OCI-LY1 (cell line): Measurements from ENCODE around the gene CEMP1.

Experiments used
- H2AFZ ChIP-seq: fragments of 200-600 bp; sonication (generic), shearing (Covaris generic); 2 replicates; pipeline ENCODE4 v1.6.0; 2014; ENCODE audit warnings: antibody characterized with exemption, mild to moderate bottlenecking, low read length
- H3F3A ChIP-seq: fragments of 200-600 bp; sonication (generic), shearing (Covaris generic); 2 replicates; pipeline ENCODE4 v1.6.0; 2014; ENCODE audit warnings: mild to moderate bottlenecking, antibody characterized with exemption, low read length, moderate library complexity; ENCODE audit not compliant: insufficient read depth
- H3K27ac ChIP-seq: fragments of 200-600 bp; sonication (generic); 2 replicates; pipeline ENCODE4 v1.5.1; 2014; ENCODE audit warnings: low read length, mixed run types, mild to moderate bottlenecking, low read depth; ENCODE audit not compliant: poor library complexity, severe bottlenecking
- H3K27me3 ChIP-seq: fragments of 200-600 bp; sonication (generic); 2 replicates; pipeline ENCODE4 v1.6.0; 2014; ENCODE audit warnings: antibody characterized with exemption, mild to moderate bottlenecking, low read length, moderate library complexity; ENCODE audit not compliant: insufficient read depth
- H3K36me3 ChIP-seq: fragments of 200-600 bp; sonication (generic); 2 replicates; pipeline ENCODE4 v1.6.1; 2014; ENCODE audit warnings: mild to moderate bottlenecking, antibody characterized with exemption, low read length, moderate library complexity, mixed read lengths; ENCODE audit not compliant: insufficient read depth
- H3K4me1 ChIP-seq: fragments of 200-600 bp; sonication (generic); 2 replicates; pipeline ENCODE4 v1.5.1; 2014; ENCODE audit warnings: mild to moderate bottlenecking, low read length, moderate library complexity; ENCODE audit not compliant: insufficient read depth, severe bottlenecking
- H3K4me2 ChIP-seq: fragments of 200-600 bp; sonication (generic), shearing (Covaris generic); 2 replicates; pipeline ENCODE4 v1.6.1; 2014; ENCODE audit warnings: low read length
- H3K4me3 ChIP-seq: fragments of 200-600 bp; sonication (generic); 2 replicates; pipeline ENCODE4 v1.5.1; 2014; ENCODE audit warnings: low read length, low read depth, mild to moderate bottlenecking, mixed read lengths; ENCODE audit not compliant: poor library complexity, severe bottlenecking
- H3K79me2 ChIP-seq: fragments of 200-600 bp; shearing (Covaris generic); 2 replicates; pipeline ENCODE4 v1.6.1; 2016; ENCODE audit warnings: mixed run types, low read length, mixed read lengths; ENCODE audit not compliant: insufficient read depth
- H3K9ac ChIP-seq: fragments of 200-600 bp; sonication (generic), shearing (Covaris generic); 2 replicates; pipeline ENCODE4 v1.6.1; 2014; ENCODE audit warnings: mild to moderate bottlenecking, low read length, mixed read lengths
- H3K9me2 ChIP-seq: fragments of 200-600 bp; sonication (generic), shearing (Covaris generic); 2 replicates; pipeline ENCODE4 v1.6.1; 2014; ENCODE audit warnings: low read depth, mild to moderate bottlenecking, low read length, mixed read lengths
- H3K9me3 ChIP-seq: fragments of 200-600 bp; shearing (Covaris generic); 2 replicates; pipeline ENCODE4 v1.6.1; 2014; ENCODE audit warnings: low read length, mixed read lengths
- H4K20me1 ChIP-seq: fragments of 200-600 bp; sonication (generic), shearing (Covaris generic); 2 replicates; pipeline ENCODE4 v1.6.0; 2016; ENCODE audit warnings: mild to moderate bottlenecking, low read length; ENCODE audit not compliant: insufficient read depth
- CTCF ChIP-seq: fragments of 200-600 bp; sonication (generic), shearing (Covaris generic); IDR thresholded peaks from 2 replicates; pipeline ENCODE4 v1.5.1; 2017; ENCODE audit warnings: mild to moderate bottlenecking, antibody characterized with exemption, low read length, moderate library complexity, mixed read lengths
- EZH2 ChIP-seq: fragments of 200-600 bp; sonication (generic), shearing (Covaris generic); IDR thresholded peaks from 2 replicates; pipeline ENCODE4 v1.8.0; 2017; ENCODE audit warnings: borderline replicate concordance, mixed run types, mild to moderate bottlenecking, antibody characterized with exemption, low read length, moderate library complexity, mixed read lengths

The CEMP1 gene

DNA sequence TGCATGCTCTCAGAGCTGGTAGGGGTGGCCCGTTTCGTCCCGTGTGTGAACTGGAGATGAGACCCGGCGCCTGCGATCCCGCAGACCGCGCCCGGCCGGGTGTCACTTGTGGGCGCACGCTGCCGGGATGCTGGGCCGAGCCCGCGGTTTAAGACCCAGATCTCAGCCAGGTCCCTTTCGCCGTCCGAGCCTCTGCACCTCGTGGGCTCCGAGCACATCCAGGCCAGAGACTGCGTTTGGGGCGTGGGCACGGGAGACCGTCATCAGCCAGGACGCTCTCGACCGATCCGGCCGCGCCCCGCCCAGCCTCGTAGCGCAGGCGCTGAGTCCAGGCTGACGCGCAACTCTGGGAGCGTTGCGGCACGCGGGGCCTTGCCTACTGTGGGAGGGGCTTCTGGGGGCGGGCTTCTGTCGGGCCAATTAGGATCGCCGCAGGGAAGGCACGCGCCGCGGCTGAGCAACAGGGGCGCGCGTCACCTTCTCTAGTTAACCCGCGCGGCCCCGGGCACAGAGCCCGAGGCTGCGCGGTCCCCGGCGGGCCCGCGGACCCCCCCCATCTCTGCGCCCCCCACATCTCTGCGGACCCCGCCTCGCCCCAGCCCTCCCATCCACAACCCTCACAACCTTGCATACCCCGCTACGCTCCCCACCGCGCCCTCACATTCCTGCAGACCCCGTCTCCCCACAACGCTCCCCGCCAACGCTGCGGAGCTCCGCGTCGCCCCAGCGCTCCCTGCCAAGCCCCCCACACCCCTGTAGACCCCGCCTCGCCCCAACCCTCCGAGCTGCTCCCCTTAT, 687 bp upstream of the CEMP1 start:
- Histone ChIP-seq H3K9me3 (no peaks in the 10 kb centered on the region), H3K9me2 (no peaks in the 10 kb centered on the region), H3K36me3 (peaks cover 25% of the 10 kb centered on the region; the same call in 1 of the 2 replicates), H2AFZ (no peak overlapping the region), H3K27ac (peak overlapping the region; percentile 83), H3K79me2 (no peaks in the 10 kb centered on the region), H3K9ac (peak overlapping the region; percentile 77), H3K4me1 (peaks cover 15% of the 10 kb centered on the region), H3K27me3 (no peaks in the 10 kb centered on the region), H3F3A (no peaks in the 10 kb centered on the region), H3K4me2 (peak overlapping the region; percentile 74), H4K20me1 (no peaks in the 10 kb centered on the region), H3K4me3 (peak overlapping the region; percentile 61)
- no peak for TF ChIP-seq CTCF
- TF ChIP-seq EZH2, result no peak

- peak overlapping the region; percentile 77; the same call in 1 of the 2 replicates for H3K9ac ChIP-seq
- H3K4me1 ChIP-seq, result peaks cover 15% of the 10 kb centered on the region
- H3K27me3 ChIP-seq, result no peaks in the 10 kb centered on the region
- no peaks in the 10 kb centered on the region for H3F3A ChIP-seq
- H4K20me1 ChIP-seq, result no peaks in the 10 kb centered on the region
- no peaks in the 10 kb centered on the region for H3K79me2 ChIP-seq
- H3K36me3 ChIP-seq, result peaks cover 32% of the 10 kb centered on the region; the same call in 1 of the 2 replicates
- no peaks in the 10 kb centered on the region for H3K9me2 ChIP-seq
- peak overlapping the region; percentile 70 for H3K27ac ChIP-seq
- H3K4me2 ChIP-seq, result peak overlapping the region; percentile 74; the same call in 1 of the 2 replicates
- TF ChIP-seq CTCF, result no peak
- no peak for TF ChIP-seq EZH2
- H3K9me3 ChIP-seq, result no peaks in the 10 kb centered on the region
- H2AFZ ChIP-seq, result no peak overlapping the region
- no peak overlapping the region for H3K4me3 ChIP-seq
Measured at GRCh38 chr16:2530629-2531318, 434 bp downstream of the CEMP1 start.

GRCh38 chr16:2529961-2530628, 1.1 kb downstream of the CEMP1 start:
- no peak overlapping the region for H3K9ac ChIP-seq
- H4K20me1 ChIP-seq, result no peaks in the 10 kb centered on the region
- no peak overlapping the region for H3K4me2 ChIP-seq
- no peaks in the 10 kb centered on the region for H3K9me3 ChIP-seq
- no peak for TF ChIP-seq CTCF
- no peak for TF ChIP-seq EZH2
- H3K27ac ChIP-seq, result no peak overlapping the region
- H3K4me1 ChIP-seq, result peaks cover 15% of the 10 kb centered on the region
- no peaks in the 10 kb centered on the region for H3K79me2 ChIP-seq
- H3K36me3 ChIP-seq, result peaks cover 33% of the 10 kb centered on the region; the same call in 1 of the 2 replicates
- H3K4me3 ChIP-seq, result no peak overlapping the region
- H2AFZ ChIP-seq, result no peak overlapping the region
- no peaks in the 10 kb centered on the region for H3F3A ChIP-seq
- H3K27me3 ChIP-seq, result no peaks in the 10 kb centered on the region
- H3K9me2 ChIP-seq, result no peaks in the 10 kb centered on the region
